Measurements from ENCODE around the gene CAMK4.

The CAMK4 gene

DNA sequence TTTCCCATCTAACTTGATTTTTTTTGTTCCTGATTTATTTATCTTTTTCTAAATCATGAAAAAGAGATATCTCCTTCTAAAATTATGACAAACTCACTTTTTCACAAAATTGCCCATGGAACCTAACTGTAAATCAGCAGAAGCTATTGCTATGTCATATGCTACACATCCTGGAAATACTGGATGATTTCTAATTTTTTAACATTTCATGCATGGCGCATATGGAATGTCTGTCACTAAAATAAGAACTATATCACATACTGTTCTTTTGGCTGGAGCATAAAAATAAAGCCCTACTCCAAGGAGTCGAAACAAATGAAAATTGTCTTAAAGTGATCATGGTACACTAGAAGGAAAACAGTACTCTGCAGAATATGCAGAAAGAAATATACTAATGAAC lies 60.6 kb downstream of the CAMK4 start:
- DNase-seq (ENCODE audit: low read depth in 1 of 2, low spot score in 1 of 2) = no peak
- TF ChIP-seq CTCF (IDR thresholded peaks at IDR 0.05; ENCODE audit: insufficient read depth, low read length) = no peak
- TF ChIP-seq SPI1 (IDR thresholded peaks at IDR 0.05; ENCODE audit: borderline replicate concordance, low read depth) = no peak
- TF ChIP-seq, protein P1, sequence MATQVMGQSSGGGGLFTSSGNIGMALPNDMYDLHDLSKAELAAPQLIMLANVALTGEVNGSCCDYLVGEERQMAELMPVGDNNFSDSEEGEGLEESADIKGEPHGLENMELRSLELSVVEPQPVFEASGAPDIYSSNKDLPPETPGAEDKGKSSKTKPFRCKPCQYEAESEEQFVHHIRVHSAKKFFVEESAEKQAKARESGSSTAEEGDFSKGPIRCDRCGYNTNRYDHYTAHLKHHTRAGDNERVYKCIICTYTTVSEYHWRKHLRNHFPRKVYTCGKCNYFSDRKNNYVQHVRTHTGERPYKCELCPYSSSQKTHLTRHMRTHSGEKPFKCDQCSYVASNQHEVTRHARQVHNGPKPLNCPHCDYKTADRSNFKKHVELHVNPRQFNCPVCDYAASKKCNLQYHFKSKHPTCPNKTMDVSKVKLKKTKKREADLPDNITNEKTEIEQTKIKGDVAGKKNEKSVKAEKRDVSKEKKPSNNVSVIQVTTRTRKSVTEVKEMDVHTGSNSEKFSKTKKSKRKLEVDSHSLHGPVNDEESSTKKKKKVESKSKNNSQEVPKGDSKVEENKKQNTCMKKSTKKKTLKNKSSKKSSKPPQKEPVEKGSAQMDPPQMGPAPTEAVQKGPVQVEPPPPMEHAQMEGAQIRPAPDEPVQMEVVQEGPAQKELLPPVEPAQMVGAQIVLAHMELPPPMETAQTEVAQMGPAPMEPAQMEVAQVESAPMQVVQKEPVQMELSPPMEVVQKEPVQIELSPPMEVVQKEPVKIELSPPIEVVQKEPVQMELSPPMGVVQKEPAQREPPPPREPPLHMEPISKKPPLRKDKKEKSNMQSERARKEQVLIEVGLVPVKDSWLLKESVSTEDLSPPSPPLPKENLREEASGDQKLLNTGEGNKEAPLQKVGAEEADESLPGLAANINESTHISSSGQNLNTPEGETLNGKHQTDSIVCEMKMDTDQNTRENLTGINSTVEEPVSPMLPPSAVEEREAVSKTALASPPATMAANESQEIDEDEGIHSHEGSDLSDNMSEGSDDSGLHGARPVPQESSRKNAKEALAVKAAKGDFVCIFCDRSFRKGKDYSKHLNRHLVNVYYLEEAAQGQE (IDR thresholded peaks at IDR 0.05; ENCODE audit: insufficient replicate concordance, low read depth) = no peak
- TF ChIP-seq GABPA (IDR thresholded peaks at IDR 0.05; ENCODE audit: low read depth) = no peak
- no peak for TF ChIP-seq POLR2AphosphoS5 (IDR thresholded peaks at IDR 0.05; ENCODE audit: low read depth)
- Histone ChIP-seq H3K4me3 (replicated peaks; ENCODE audit: insufficient read depth, low read length) (no peak overlapping the region), H3K27me3 (ENCODE audit: insufficient read depth, poor library complexity, severe bottlenecking) (no peaks in the 10 kb centered on the region), H3K27ac (replicated peaks) (no peak overlapping the region)

- DNase-seq (ENCODE audit: low read depth in 1 of 2, low spot score in 1 of 2) = no peak
- TF ChIP-seq, protein P1 (IDR thresholded peaks at IDR 0.05; ENCODE audit: insufficient replicate concordance, low read depth) = no peak
- TF ChIP-seq SPI1 (IDR thresholded peaks at IDR 0.05; ENCODE audit: borderline replicate concordance, low read depth) = no peak
- TF ChIP-seq GABPA (IDR thresholded peaks at IDR 0.05; ENCODE audit: low read depth) = no peak
- TF ChIP-seq POLR2AphosphoS5 (IDR thresholded peaks at IDR 0.05; ENCODE audit: low read depth) = no peak
- TF ChIP-seq CTCF (IDR thresholded peaks at IDR 0.05; ENCODE audit: insufficient read depth, low read length) = no peak
- Histone ChIP-seq H3K27ac (replicated peaks) (no peak overlapping the region), H3K4me3 (replicated peaks; ENCODE audit: insufficient read depth, low read length) (no peak overlapping the region), H3K27me3 (ENCODE audit: insufficient read depth, poor library complexity, severe bottlenecking) (no peaks in the 10 kb centered on the region)
Observed at GRCh38 chr5:111294551-111294950, 70.4 kb downstream of the CAMK4 start.

DNA sequence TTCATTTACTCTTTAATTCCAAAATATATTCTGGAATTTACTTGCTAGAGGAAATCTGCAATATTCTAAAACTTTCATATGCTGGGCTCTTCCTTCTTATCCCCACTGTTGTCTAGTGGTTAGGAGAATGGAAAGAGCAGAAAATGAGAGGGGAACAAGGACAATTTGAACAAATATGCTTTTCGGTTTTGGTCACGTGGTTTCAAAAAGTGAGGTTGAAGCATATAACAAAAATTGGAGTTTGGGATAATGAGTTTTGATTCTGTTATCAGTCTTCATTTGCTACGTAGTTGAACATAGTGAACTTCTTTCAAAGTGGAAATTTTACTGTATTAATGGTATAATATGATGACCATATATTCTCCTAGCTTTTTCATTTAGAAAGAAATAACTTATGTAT lies 71.5 kb downstream of the CAMK4 start:
- DNase-seq (ENCODE audit: low read depth in 1 of 2, low spot score in 1 of 2) = no peak
- TF ChIP-seq SPI1 (IDR thresholded peaks at IDR 0.05; ENCODE audit: borderline replicate concordance, low read depth) (no peak), CTCF (IDR thresholded peaks at IDR 0.05; ENCODE audit: insufficient read depth, low read length) (no peak), GABPA (IDR thresholded peaks at IDR 0.05; ENCODE audit: low read depth) (no peak), POLR2AphosphoS5 (IDR thresholded peaks at IDR 0.05; ENCODE audit: low read depth) (no peak)
- Histone ChIP-seq H3K27me3 (ENCODE audit: insufficient read depth, poor library complexity, severe bottlenecking) (no peaks in the 10 kb centered on the region), H3K4me3 (replicated peaks; ENCODE audit: insufficient read depth, low read length) (no peak overlapping the region), H3K27ac (replicated peaks) (no peak overlapping the region)

GRCh38 chr5:111296570-111296969 lies 72.4 kb downstream of the CAMK4 start:
- Histone ChIP-seq H3K27ac (replicated peaks) (no peak overlapping the region), H3K4me3 (replicated peaks; ENCODE audit: insufficient read depth, low read length) (no peak overlapping the region), H3K27me3 (ENCODE audit: insufficient read depth, poor library complexity, severe bottlenecking) (no peaks in the 10 kb centered on the region)
- TF ChIP-seq, protein P1 (IDR thresholded peaks at IDR 0.05; ENCODE audit: insufficient replicate concordance, low read depth) = no peak
- no peak for TF ChIP-seq POLR2AphosphoS5 (IDR thresholded peaks at IDR 0.05; ENCODE audit: low read depth)
- TF ChIP-seq GABPA (IDR thresholded peaks at IDR 0.05; ENCODE audit: low read depth) = no peak
- no peak for TF ChIP-seq CTCF (IDR thresholded peaks at IDR 0.05; ENCODE audit: insufficient read depth, low read length)
- no peak for TF ChIP-seq SPI1 (IDR thresholded peaks at IDR 0.05; ENCODE audit: borderline replicate concordance, low read depth)
- no peak for DNase-seq (ENCODE audit: low read depth in 1 of 2, low spot score in 1 of 2)

All from HL-60 (cell line).